ENCODE measurements around the gene PABPC1L. TPM values are rescaled to one million over a fixed set of nuclear protein-coding genes. Genes with fewer than 3 reads are reported as not detected.

PABPC1L gene
- total and polyA plus RNA-seq, 2 of the 13 experiments (the other 11 are each of a cell fraction or from before 2014, with no cell fraction given): 30.8 to 252 TPM

- DNase-seq (ENCODE audit: low spot score): no peak
- ATAC-seq: no peak
- H3K27me3 ChIP-seq (ENCODE audit: control insufficient read depth in 1 of 2, insufficient read depth in 2 of 2, low read length in 2 of 2): no peaks in the 10 kb centered on the region
- POLR2A ChIA-PET: no interaction called here
- BruUV-seq (replicated peaks): TSS peak; percentile 64
- H3K4me1 ChIP-seq (ENCODE audit: insufficient read depth, low read length): no peaks in the 10 kb centered on the region
- H3K27ac ChIP-seq (ENCODE audit: extremely low read length, insufficient read depth, low read length): no peak overlapping the region
- CTCF ChIA-PET (ENCODE audit: low intra/inter-chr PET ratio, low total read pairs): no interaction called here
- no peaks in the 10 kb centered on the region for H4K20me1 ChIP-seq (ENCODE audit: insufficient read depth, low read length)
- peak; percentile 21 for FAIRE-seq
- no peaks in the 10 kb centered on the region for H3K79me2 ChIP-seq (ENCODE audit: insufficient read depth, low read length)
- TF ChIP-seq MED8 (CRISPR knock-in tag; IDR thresholded peaks at IDR 0.05; ENCODE audit: insufficient replicate concordance): no peak
- no peak for TF ChIP-seq KLF11 (CRISPR knock-in tag; IDR thresholded peaks at IDR 0.05)
- no peak for TF ChIP-seq ATF2 (CRISPR knock-in tag; IDR thresholded peaks at IDR 0.05)
- no peak for TF ChIP-seq MTF2 (CRISPR knock-in tag; IDR thresholded peaks at IDR 0.05; ENCODE audit: borderline replicate concordance)
- 0 out of 2 replicates have a peak, but pooled peaks have one; percentile 55 for TF ChIP-seq FOXO4 (CRISPR knock-in tag; conservative IDR thresholded peaks at IDR 0.05)
- no peak overlapping the region for H3K4me3 ChIP-seq (replicated peaks in 1 of 3; ENCODE audit: insufficient read depth in 1 of 3, low read depth in 2 of 3, low read length in 3 of 3)
- in situ Hi-C loops (cut with HindIII; ENCODE audit: extremely low pct_ligation_motif_present, low pct_unique_long_range_greater_than_20kb): no loop called here
- peaks cover 30 to 70% of the 10 kb centered on the region in 2 experiments for H3K36me3 ChIP-seq (replicated peaks in 1 of 2; ENCODE audit: control insufficient read depth in 1 of 2, insufficient read depth in 2 of 2, low read length in 2 of 2)
- H2AFZ ChIP-seq (ENCODE audit: low read length): no peak overlapping the region
- intact Hi-C loops (cut with micrococcal nuclease; ENCODE audit: unreplicated experiment): no loop called here
- H3K9ac ChIP-seq (ENCODE audit: insufficient read depth, low read depth, low read length): no peak overlapping the region
- no peaks in the 10 kb centered on the region for H3K9me3 ChIP-seq (ENCODE audit: low read length)
- 92% methylated on average over 3 of the region's 3 CpGs for WGBS (ENCODE audit: low lambda C conversion rate)
- H3K4me2 ChIP-seq (ENCODE audit: low read depth, low read length): no peak overlapping the region
Measured at GRCh38 chr20:44931911-44932310, 22.1 kb downstream of the PABPC1L start.

- Histone ChIP-seq H3K27ac (ENCODE audit: extremely low read length, insufficient read depth, low read length) (no peak overlapping the region), H3K27me3 (ENCODE audit: control insufficient read depth in 1 of 2, insufficient read depth in 2 of 2, low read length in 2 of 2) (no peaks in the 10 kb centered on the region), H3K4me3 (replicated peaks in 1 of 3; ENCODE audit: insufficient read depth in 1 of 3, low read depth in 2 of 3, low read length in 3 of 3) (no peak overlapping the region), H4K20me1 (ENCODE audit: insufficient read depth, low read length) (no peaks in the 10 kb centered on the region), H3K4me1 (ENCODE audit: insufficient read depth, low read length) (no peaks in the 10 kb centered on the region), H3K4me2 (ENCODE audit: low read depth, low read length) (no peak overlapping the region), H3K79me2 (ENCODE audit: insufficient read depth, low read length) (no peaks in the 10 kb centered on the region), H3K36me3 (replicated peaks in 1 of 2; ENCODE audit: control insufficient read depth in 1 of 2, insufficient read depth in 2 of 2, low read length in 2 of 2) (peaks cover 32 to 77% of the 10 kb centered on the region in 2 experiments), H2AFZ (ENCODE audit: low read length) (no peak overlapping the region), H3K9ac (ENCODE audit: insufficient read depth, low read depth, low read length) (no peak overlapping the region), H3K9me3 (ENCODE audit: low read length) (no peaks in the 10 kb centered on the region)
- over 99% methylated on average over 8 of the region's 8 CpGs for WGBS (ENCODE audit: low lambda C conversion rate)
- in situ Hi-C loops (cut with HindIII; ENCODE audit: extremely low pct_ligation_motif_present, low pct_unique_long_range_greater_than_20kb): no loop called here
- no peak for FAIRE-seq
- no peak for DNase-seq (ENCODE audit: low spot score)
- CTCF ChIA-PET (ENCODE audit: low intra/inter-chr PET ratio, low total read pairs): no interaction called here
- ATAC-seq: no peak
- no TSS peak for BruUV-seq (replicated peaks)
- intact Hi-C loops (cut with micrococcal nuclease; ENCODE audit: unreplicated experiment): no loop called here
- 0 out of 2 replicates have a peak, but pooled peaks have one; percentile 20 for TF ChIP-seq ZNF280B (CRISPR knock-in tag; IDR thresholded peaks at IDR 0.05; ENCODE audit: borderline replicate concordance)
- no peak for TF ChIP-seq ZNF460 (CRISPR knock-in tag; IDR thresholded peaks at IDR 0.05; ENCODE audit: borderline replicate concordance)
- TF ChIP-seq HHEX (CRISPR knock-in tag; IDR thresholded peaks at IDR 0.05): no peak
- no peak for TF ChIP-seq ZNF788 (CRISPR knock-in tag; IDR thresholded peaks at IDR 0.05; ENCODE audit: borderline replicate concordance)
- POLR2A ChIA-PET: interaction anchor here (0.7 kb wide), 1 partner anchor 9 kb away, joined by 3 read pairs; no protein-coding TSS in a partner anchor
Measured at GRCh38 chr20:44932916-44933315, 23.1 kb downstream of the PABPC1L start.

Measured in HepG2 (cell line).